GM12878 (cell line): ENCODE results near the gene PACSIN3. TPM values are rescaled to one million over a fixed set of nuclear protein-coding genes. Genes with fewer than 3 reads are reported as not detected.

Source experiments
- ASH2L ChIP-seq: fragments of 300-600, 200-600 bp; sonication (generic); IDR thresholded peaks from 2 replicates; pipeline ENCODE4 v1.6.1; 2017; ENCODE audit warnings: low read depth, mild to moderate bottlenecking, borderline replicate concordance
- CBX3 ChIP-seq: fragments of 200-600 bp; sonication (generic); IDR thresholded peaks from 2 replicates; pipeline ENCODE4 v1.6.1; 2016; ENCODE audit warnings: low read depth, borderline replicate concordance
- EP300 ChIP-seq, 2 experiments: fragments of 150-350 bp in 1 of 2; IDR thresholded peaks; 2 replicates each; pipeline ENCODE4 v1.6.1; 2011 to 2012; ENCODE audit warnings: low read depth in 2 of 2, low read length in 2 of 2, borderline replicate concordance in 1 of 2, improper control_type of control experiment in 1 of 2, inconsistent platforms in 1 of 2; ENCODE audit not compliant: control insufficient read depth in 1 of 2
- ETV6 ChIP-seq, 2 experiments: fragments of 450-650 bp in 1 of 2; IDR thresholded peaks in 1 of 2; conservative IDR thresholded peaks in 1 of 2; 2 replicates each; pipeline ENCODE4 v1.6.1; 2014; ENCODE audit warnings: antibody characterized with exemption in 1 of 2, borderline replicate concordance in 1 of 2, low read depth in 1 of 2, mild to moderate bottlenecking in 1 of 2, moderate library complexity in 1 of 2
- IRF3 ChIP-seq: fragments of 450-650 bp; IDR thresholded peaks from 2 replicates; pipeline ENCODE4 v1.6.1; 2014; ENCODE audit warnings: mild to moderate bottlenecking
- IRF5 ChIP-seq: fragments of 450-650 bp; IDR thresholded peaks from 2 replicates; pipeline ENCODE4 v1.6.1; 2017; ENCODE audit warnings: borderline replicate concordance
- MYC ChIP-seq: IDR thresholded peaks from 2 replicates; pipeline ENCODE4 v1.6.1; 2011; ENCODE audit warnings: mild to moderate bottlenecking, low read length, moderate library complexity, inconsistent platforms; ENCODE audit not compliant: insufficient read depth, insufficient replicate concordance, insufficient read length, severe bottlenecking
- NKRF ChIP-seq: fragments of 450-650 bp; conservative IDR thresholded peaks from 2 replicates; pipeline ENCODE4 v1.6.1; 2017; ENCODE audit warnings: mild to moderate bottlenecking, moderate library complexity
- PBX3 ChIP-seq: IDR thresholded peaks from 2 replicates; pipeline ENCODE4 v1.6.1; 2011; ENCODE audit warnings: mild to moderate bottlenecking, low read depth, low read length, moderate library complexity; ENCODE audit not compliant: insufficient replicate concordance
- POU2F2 ChIP-seq: IDR thresholded peaks from 3 replicates; pipeline ENCODE4 v1.6.1; 2011; ENCODE audit warnings: low read depth, mild to moderate bottlenecking, low read length, borderline replicate concordance
- TAF1 ChIP-seq: IDR thresholded peaks from 2 replicates; pipeline ENCODE4 v1.6.1; 2011; ENCODE audit warnings: mild to moderate bottlenecking, low read depth, low read length, borderline replicate concordance
- ZNF384 ChIP-seq: IDR thresholded peaks from 2 replicates; pipeline ENCODE4 v1.6.1; 2012; ENCODE audit warnings: low read depth, mild to moderate bottlenecking, low read length, improper control_type of control experiment, borderline replicate concordance
- polyA plus RNA-seq, 11 experiments: library from polyadenylated mRNA; depleted of rRNA in 4 of 11; unstranded in 6 of 11; stranded (reverse) in 5 of 11; fragments of >200 nt; fragmentation: Nextera tagmentation in 4 of 11; fragmentation: Illumina TruSeq in 1 of 11; extraction: Ambion mirVana in 4 of 11; extraction: Trizol in 1 of 11; gene quantifications; 1 replicate in 1 of 11; 2 replicates in 10 of 11; pipeline versions ENCODE4 v1.2.1 to v1.2.3, GENCODE V29; 2011 to 2016; ENCODE audit warnings: inconsistent platforms in 2 of 11, missing spikeins in 2 of 11, low read depth in 1 of 11
- total RNA-seq, 4 experiments: library from RNA; depleted of rRNA in 3 of 4; stranded (reverse); fragments of >200 nt in 3 of 4; fragmentation: Illumina TruSeq in 1 of 4; extraction: Trizol in 1 of 4; gene quantifications; 2 replicates each; pipeline versions ENCODE4 v1.2.1 to v1.2.3, GENCODE V29; 2013 to 2021

The PACSIN3 gene
- total and polyA plus RNA-seq, 10 of the 15 experiments (the other 5 are each of a cell fraction or from before 2014, with no cell fraction given) = 0.05 to 0.82 (median 0.22) TPM; not detected in 1

- no peak for TF ChIP-seq MYC
- no peak for TF ChIP-seq TAF1
- no peak for TF ChIP-seq PBX3
- no peak for TF ChIP-seq ETV6 (conservative IDR thresholded peaks at IDR 0.05 in 1 of 2, IDR thresholded peaks at IDR 0.05 in 1 of 2; ENCODE audit: borderline replicate concordance in 1 of 2, low read depth in 1 of 2)
- TF ChIP-seq ASH2L = no peak
- TF ChIP-seq NKRF = no peak
- no peak for TF ChIP-seq IRF5
- no peak for TF ChIP-seq POU2F2
- TF ChIP-seq ZNF384 = no peak
- no peak for TF ChIP-seq EP300 (IDR thresholded peaks at IDR 0.05; ENCODE audit: borderline replicate concordance in 1 of 2, control insufficient read depth in 1 of 2, low read depth in 2 of 2, low read length in 2 of 2)
- TF ChIP-seq CBX3 = no peak
- TF ChIP-seq IRF3 = no peak
- TF ChIP-seq, all 136 proteins: peak for 0
Measured at GRCh38 chr11:47189100-47189834, 3.0 kb upstream of the PACSIN3 start (continued).
